Activated CD8-positive, alpha-beta memory T cell treated with anti-CD3 and anti-CD28 coated beads for 1 hour (primary cell): ENCODE results near the gene COX17.
"Not testable (repeated sequence)": the region's sequence is repeated elsewhere in the genome, so short reads cannot be mapped to it uniquely, and the experiment has no call there.

ENCODE experiments used
- DNase-seq, 2 donors: peaks; one replicate each; pipeline ENCODE4 v3.0.0-alpha.2; 2020; ENCODE audit warnings: low read depth in 1 of 2; ENCODE audit errors: extremely low read depth in 1 of 2

COX17 gene, protein sequence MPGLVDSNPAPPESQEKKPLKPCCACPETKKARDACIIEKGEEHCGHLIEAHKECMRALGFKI

DNA sequence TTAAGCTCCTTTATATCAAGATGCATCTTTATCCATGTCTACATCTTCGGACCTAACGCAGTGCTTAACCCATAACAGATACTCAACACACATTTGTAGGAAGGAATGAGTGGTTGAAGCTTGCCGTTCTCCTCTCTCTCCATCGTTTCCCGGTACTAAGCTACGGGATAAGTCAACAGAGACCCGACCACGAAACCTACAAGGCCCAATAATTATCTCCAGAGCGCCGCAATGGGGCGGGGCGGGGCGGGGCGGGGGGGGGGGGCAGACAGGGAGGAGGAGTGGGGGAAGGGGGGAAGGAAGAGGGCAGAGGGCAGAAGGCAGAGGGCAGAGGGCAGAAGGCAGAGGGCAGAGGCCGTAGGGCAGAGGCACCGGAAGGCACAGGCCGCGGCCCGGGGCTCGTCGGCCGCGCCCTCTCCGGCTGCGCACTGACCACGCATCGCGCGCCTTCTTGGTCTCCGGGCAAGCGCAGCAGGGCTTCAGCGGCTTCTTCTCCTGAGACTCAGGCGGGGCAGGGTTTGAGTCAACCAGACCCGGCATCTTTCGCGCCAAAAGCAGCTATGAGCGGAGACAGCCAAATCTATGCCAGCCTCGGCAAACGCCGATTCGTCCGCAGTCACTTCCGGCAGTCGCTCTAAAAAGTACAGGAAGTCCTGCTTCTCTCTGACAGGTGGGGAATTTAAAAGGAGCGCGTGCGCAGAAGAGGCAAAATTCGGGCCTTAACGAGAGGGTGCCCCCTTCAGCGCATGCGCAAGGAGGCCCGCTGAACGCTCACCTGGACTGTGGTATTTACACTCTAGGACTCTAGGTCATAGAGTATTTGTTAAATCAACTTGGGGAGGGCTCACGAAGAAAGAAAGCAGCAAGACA lies at the start of gene COX17:
COX17 (minus strand) TSS at position 636 of the 870 bp plus-strand sequence; CDS start at position 540, 96 bp downstream.
- DNase-seq: peak; percentile 90 to 95

DNA sequence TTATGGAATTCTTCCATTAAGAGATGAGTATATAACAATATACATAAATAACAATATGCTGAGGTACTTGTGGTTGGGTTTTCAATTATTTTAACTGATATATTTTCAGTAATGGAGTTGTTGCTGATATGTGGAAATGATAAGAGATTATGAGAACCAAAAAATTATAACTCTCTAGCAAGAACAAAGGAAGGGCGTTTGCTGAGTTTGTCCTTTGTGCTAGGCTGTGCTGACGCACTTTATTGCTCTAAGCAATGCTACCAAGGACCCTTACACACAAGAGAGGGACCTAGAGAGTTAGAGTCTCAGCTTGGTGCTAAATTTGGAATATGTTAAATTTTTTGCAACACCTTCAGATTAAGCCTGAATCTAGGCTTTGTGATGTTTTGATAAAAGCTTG lies 49.7 kb upstream of the COX17 start:
- no peak for DNase-seq

DNA sequence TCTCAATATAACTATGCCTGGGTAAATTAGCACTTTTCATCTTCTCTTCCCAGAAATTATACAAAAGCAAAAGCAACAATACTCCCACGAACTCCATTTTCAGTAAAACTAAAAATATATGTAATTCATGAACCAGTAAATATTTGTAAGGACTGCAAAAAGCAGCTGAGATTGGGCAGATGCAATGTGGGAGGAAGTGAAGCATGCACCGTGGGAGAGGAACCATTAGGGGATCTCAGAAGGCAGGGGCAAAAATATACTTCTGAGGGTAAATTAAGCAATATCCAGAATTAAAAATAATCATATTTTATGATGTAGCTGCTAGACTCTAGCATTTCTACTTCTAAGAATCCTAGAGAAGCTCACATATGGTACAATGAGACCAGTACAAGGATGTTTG lies 45.8 kb upstream of the COX17 start:
- DNase-seq: no peak

DNA sequence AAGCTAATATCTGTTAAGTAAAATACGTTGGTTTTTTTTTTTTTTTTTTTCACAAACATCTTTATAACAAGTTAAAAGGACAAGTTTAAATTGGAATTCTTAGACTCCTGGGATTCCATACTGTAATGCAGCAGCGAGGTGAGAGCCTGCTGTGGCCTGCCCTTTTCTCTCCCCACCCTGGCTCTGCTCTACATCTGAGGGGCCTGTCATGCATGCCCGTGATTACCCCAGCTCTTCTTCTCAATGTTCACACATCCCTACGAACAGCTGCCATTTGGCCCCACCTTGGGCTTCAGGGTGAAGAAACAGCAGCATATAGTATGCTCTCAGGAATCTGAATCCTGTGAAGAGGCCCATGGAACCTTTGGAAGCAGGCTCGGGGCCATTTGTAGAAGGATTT lies 40.3 kb upstream of the COX17 start:
- DNase-seq: no peak

DNA sequence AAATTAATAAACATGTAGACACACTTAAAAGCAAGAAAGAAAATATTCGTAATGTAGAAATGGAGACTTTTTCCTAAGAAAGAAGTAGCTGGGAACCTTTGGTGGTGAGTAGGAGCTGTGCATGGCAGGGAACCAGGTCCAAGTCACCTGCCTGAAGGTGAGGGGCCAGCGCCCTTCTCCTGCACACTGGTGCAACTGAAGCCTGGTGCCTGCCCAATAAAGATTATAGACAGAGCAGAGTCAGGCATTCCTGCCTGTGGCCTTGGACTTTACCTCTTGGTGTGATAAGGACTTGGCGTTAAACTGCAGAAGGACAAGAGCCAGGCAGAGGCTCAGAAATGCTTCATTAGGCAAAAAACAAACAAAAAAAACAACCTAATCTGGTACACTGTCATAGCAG lies 39.8 kb upstream of the COX17 start:
- no peak for DNase-seq

DNA sequence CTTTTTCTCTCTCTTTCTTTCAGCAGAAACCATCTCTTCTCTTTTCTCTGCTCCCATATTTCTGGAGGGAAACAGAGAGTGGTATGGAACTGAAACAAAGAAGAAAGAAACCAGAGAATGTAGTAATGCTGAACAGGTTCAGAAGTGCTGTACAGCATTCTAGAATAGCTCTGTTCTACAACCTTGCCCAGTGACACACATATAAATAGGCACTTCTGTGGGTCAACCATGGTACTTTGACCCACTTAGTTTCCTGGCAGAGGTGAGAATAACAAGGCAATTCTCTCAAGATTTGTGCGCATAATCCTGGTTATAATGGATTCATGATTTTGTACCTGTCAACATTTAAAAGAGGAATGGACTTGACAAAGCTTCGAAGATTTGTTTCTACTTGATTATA lies 37.9 kb upstream of the COX17 start:
- no peak for DNase-seq

DNA sequence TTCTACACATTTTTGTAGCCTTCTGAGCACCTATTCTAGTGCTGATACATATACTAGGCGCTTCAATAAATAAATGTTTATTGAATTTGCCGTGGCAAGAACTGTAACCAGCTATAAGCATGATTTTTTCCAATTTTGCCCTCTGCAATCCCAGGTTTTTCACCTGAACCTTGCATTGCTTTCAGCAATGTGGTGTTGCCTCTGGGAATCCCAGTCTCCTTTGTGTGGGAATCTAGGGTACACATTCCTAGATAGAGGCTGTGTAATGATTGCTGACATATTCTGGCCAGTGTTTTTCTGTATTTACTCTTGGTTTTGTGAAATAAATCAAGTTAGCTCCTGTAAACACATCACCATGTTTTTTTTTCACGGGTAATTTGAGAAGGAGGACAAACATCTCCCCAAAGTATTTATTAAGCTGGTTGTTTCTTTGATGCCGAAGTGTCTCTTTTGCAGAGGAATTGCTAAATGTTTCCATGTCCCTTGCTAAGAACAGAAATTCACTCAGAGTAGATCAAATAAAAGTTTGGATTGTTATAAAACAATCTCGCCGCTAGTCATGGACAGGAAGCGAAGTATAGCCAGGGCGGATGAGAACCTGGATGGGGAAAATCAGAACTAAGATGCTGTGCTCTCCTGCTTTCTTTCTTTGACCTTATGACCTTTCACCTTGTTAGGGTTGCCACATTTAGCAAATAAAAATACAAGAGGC lies 26.8 kb upstream of the COX17 start:
- DNase-seq: no peak

DNA sequence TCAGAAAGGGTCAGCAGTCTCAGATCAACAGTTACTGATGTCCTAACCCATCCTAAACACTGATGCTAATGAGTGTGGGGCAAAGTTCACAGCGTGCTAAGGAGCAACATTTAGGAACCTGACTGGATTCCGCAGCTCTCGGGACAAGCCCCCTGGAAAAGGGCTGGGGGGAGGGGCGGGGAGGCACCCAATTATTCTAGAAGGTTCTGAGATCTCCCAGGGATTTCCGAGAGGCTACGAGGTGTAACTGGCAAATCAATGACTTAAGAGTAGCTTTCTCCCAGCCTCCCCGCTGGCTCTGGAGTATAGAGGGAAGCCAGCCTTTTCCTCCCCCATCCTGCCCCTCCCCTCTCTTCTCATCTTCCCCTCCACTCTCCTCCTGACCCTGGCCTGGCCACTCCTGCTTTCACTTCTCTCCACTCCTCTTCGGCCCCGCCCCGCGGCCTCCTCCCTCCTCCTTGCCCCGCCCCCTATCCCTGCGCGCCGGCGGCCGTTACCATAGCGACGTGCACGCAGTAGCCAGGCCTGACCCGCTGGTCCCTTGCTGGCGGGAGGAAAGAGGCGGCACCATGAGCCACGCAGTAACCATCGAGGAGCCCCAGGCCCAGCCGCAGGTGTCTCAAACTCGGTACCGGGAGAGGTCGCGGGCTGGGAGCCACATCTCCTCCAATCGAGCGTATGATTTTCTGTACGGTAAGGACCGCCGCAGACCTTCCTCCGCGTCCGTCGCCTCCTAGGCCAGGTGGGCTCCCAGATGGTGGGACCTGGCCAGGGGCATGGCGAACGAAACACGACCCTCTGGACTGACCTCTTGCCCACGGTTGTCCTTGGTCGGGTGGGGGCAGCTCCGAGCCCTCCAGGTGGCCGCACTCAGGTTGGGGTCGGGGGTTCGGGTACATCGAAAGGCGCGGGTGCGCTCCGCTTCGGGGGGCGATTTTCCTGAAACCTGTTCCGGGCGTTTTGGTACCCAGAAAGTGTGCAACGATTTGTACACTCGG lies 25.6 kb upstream of the COX17 start, which contains the start of gene CFAP91:
CFAP91 (plus strand) TSS at position 493 of the 998 bp plus-strand sequence; CDS start at position 570, 77 bp downstream.
- DNase-seq: peak; percentile 54 to 70

DNA sequence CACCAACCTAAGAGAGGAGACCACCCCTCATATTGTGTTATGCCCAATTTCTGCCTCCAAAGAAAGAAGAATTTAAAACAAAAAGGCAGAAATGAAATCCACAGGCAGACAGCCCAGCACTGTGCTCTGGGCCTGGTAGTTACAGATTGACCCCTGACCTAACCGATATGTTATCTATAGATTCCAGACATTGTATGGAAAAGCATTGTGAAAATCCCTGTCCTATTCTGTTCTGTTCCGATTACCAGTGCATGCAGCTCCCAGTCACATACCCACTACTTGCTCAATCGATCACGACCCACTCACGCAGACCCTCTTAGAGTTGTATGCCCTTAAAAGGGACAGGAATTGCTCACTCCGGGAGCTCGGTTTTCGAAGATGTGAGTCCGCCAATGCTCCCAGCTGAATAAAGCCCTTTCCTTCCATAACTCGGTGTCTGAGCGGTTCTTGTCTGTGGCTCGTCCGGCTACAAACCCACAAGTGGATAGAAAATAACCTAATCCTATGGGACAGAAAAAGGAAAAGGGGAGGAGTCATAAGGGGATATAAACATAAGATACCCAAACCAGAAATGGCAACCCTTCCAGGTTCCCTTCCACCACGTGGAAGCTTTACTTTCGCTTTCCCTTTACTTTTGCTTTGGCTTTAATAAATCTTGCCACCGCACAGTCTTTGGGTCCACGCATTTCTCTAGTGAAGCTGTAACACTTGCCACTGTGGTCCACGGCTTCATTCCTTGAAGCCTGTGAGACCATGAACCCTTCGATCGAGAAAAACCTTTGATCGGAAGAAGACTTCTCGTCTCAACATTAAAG lies 23.9 kb upstream of the COX17 start:
- DNase-seq: no peak

DNA sequence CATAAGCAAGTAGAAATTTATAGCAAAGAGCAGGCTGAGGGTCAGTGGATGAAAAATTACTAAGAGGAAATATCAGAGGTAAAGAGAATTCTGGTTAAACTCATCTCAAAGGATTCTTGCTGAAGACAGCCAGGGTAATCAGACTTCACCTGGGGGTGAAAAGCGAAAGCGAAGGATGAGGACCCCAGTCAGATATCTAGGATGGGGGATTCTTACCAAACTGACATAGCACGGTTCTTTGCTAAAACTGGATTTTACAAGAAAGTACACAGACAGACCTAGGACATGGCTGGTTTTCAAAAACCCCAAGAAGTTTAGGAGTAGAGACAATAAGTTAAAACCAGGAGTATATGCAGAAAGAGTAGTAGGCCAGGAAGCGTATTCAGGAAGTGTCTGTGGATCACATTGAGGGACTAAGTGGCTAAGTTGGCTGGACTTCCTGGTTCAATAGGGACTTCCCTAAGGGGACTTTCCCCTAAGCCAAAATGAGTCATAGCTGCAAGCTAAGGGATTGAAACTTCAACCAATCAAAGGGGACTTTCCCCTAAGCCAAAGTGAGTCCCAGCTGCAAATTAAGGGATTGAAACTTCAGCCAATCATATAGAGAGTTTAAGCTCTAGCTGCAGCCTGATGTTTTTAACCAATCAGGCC lies 23.2 kb upstream of the COX17 start:
- DNase-seq: no peak

DNA sequence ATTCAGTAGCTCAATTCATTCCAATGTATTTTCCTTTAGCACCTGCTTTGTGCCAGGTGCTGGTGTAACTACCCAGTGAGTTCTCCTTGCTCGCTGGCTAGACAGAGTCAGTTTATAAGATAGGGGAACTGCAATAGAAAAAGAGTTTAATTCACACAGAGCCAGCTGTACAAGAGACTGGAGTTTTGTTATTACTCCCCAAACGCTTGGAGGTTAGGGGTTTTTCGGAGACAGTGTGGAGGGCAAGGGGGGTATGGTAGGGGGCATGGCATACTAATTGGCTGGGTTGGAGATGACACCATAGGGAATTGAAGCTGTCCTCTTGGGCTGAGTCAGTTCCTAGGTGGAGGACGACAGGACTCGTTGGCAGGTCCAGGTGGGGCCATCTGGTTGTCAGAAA lies 20.2 kb upstream of the COX17 start:
- DNase-seq: no peak

DNA sequence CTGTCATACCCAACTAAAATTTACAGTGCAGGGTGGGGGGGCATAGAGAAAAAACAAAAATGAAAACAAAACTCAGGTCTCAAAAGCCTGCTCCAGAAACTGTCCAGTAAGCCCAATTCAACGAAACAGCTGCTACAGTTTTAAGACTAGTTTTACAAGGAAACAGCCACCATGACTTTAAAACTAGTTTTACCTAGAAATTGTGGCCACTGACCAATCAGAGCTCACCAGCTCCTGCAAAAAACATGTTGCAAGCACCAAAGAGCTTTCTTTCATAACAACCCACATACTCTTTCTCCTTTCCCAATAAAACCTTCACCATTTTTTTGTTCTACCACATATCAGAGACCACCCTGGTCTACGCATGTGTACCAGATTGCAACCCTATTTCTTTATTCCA lies 18.3 kb upstream of the COX17 start:
- no peak for DNase-seq

DNA sequence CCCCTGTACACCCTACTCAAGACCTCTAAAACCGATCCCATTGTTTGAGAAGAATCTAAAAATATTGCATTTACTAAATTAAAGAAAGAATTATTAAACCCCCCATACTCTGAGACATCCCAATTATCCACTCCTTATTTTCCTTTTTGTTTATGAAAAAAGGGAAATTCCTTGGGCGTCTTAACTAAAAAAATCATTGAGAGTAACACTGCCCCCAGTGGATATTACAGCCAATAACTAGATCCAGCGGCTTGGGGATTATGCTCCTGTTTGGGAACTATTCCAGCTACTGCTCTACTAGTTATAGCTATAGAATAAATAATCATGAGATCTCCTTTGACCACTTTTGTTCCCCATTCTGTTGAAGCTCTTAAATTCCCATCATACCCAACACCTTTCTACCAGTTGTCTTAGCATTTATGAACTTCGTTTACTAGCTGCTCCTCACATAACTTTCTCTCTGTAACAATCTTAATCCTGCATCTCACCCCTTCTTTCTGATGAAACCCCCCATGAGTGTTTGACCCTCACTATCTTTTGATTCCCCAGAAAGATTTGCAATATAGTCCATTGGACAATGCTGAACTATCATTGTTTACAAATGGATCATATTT lies 12.9 kb upstream of the COX17 start:
- DNase-seq: no peak

DNA sequence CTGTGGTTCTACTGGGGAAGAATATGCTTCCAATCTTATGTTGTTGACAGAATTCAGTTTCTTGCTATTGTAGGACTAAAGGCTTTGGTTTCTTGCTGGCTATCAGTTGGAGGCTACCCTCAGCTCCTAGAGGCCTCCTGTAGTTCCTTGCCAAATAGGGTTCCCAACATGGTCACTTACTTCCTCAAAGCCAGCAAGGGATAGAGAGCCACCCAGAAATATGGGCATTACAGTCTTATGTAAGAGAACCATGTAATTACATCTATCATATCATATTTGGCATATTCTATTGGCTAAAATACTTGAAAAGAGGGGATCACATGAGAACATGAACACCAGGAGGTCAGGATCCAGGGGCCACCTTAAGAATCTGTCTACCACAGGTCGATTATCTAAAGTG lies 6.2 kb upstream of the COX17 start:
- DNase-seq: no peak

DNA sequence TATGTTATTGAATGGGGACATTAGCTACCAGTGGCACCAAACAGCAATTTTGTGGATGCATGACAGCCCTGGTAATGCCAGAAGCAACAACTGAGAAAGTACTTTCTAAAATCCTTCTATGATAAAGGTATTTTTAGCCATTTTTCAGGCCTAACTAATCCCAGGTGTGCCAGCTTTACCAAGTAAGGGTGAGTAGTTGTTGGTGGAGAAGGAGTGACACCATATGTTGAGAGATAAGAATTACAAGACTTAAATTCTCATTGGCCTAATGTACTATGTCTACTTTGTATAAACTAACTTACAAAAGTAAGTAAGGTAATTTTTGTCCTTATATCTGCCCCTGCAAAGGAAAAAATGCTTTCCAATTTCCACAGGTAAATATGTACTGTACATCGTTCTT lies 4.1 kb upstream of the COX17 start:
- DNase-seq: no peak

DNA sequence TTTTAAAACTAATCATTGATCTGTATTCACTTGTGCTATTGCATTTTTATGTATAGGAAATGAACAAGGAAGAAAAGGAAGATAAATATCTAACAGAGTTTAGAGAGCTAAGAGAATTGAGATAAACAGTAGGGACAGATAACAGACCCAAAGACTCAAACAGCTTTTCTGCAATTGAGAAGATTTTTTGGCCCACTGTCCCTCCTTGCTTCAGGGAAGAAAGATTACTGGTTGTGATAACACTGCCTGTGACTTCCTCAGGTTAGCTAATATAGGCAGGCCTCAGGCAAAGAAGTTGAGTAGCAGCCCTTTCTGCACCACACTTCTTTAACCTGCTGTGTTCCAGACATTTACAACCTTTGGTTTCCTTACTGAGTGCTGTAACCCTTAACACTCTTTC lies 2.7 kb upstream of the COX17 start:
- no peak for DNase-seq

DNA sequence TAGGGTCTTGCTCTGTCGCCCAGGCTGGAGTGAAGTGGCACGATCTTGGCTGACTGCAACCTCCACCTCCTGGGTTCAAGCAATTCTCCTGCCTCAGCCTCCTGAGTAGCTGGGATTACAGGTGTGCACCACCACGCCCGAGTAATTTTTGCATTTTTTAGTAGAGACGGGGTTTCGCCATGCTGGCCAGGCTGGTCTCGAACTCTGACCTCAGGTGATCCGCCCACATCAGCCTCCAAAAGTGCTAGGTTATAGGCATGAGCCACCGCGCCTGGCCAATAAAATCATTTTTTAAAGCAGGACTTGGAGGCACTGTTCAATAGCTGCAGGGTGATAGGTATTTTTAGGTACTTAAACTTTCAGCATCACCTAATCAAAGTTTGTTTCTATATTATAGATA lies 1.0 kb upstream of the COX17 start:
- not testable (repeated sequence) for DNase-seq

DNA sequence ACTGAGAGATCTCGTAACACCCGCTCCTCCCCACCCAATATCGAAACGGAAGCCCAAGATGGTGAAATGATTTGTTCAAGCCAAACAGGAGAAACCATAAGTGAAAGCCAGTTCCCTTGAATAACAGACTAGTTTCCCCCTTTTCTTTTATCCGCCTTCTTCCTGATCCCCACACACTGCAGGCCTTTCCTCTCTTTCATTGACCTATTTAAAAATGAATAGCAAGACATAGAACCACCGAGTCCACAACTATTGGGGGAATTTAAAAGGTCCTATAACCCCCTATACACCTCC lies 382 bp upstream of the COX17 start:
- DNase-seq: no peak

DNA sequence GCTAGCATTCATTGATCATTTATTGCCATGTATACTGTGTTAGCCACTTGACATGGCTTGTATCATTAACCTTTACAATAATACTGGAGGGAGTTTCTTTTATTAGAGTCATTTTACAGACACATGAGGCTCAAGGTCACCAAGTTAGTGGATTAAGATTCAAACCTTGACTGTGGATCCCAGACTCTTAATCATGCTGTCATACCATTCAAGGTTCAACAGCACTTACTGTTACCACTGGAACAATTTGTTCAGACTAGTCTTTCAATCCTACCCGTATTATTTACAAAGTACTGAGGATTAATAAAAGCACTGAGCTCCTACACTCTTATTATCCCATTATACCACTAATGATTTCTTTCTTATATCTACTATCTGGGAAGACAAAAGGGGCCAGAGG lies 1.2 kb downstream of the COX17 start:
- DNase-seq: no peak
